GM12878 (cell line): ENCODE results near the gene VTA1. TPM values are rescaled to one million over a fixed set of nuclear protein-coding genes. Genes with fewer than 3 reads are reported as not detected.

Experiments
- ATAC-seq: fragments of 200-7000 bp; cut with Tn5 transposase; 3 replicates; pipeline ENCODE4 v1.9.1; 2020; ENCODE audit warnings: mild to moderate bottlenecking, moderate library complexity
- BruUV-seq: library from RNA; stranded (reverse); fragments of 400-500 nt; replicated peaks from 2 replicates; lab custom pipeline; 2021; lab: Mats Ljungman, UMichigan
- CTCF ChIA-PET: fragments of 300-600 bp; sonication (Branson Sonifier 250); formaldehyde crosslinking; extraction: SDS; loops from one replicate; lab custom pipeline; 2021; ENCODE audit warnings: inconsistent platforms; lab: Yijun Ruan, JAX
- POLR2A ChIA-PET: fragments of 350-600 bp; formaldehyde crosslinking; extraction: SDS; loops from one replicate; lab custom pipeline; 2021; ENCODE audit warnings: inconsistent platforms; lab: Charles Lee
- RAD21 ChIA-PET: fragments of 300-600 bp; sonication (Branson Sonifier 250); formaldehyde crosslinking; loops from one replicate; lab custom pipeline; 2023; ENCODE audit warnings: antibody characterized with exemption; ENCODE audit not compliant: unreplicated experiment; lab: Charles Lee
- SMC1A ChIA-PET: fragments of 300-600 bp; sonication (Branson Sonifier 250); formaldehyde crosslinking; loops from one replicate; lab custom pipeline; 2023; ENCODE audit not compliant: unreplicated experiment, uncharacterized antibody; lab: Charles Lee
- DNase-seq: peaks from one replicate; pipeline ENCODE4 v3.0.0-alpha.2; 2011; ENCODE audit warnings: low read depth, low spot score
- FAIRE-seq: peaks from 3 replicates; lab custom pipeline; 2011; peaks lifted over from hg19 to GRCh38; lab: Jason Lieb, UNC
- H2AFZ ChIP-seq: 2 replicates; pipeline ENCODE4 v1.6.0; 2011; ENCODE audit warnings: low read depth, low read length, control low read depth; ENCODE audit not compliant: control insufficient read depth
- H3K27ac ChIP-seq: 2 replicates; pipeline ENCODE4 v1.5.1; 2011; ENCODE audit warnings: control low read depth; ENCODE audit not compliant: control insufficient read depth, insufficient read depth
- H3K27me3 ChIP-seq, 2 experiments: replicated peaks in 1 of 2; 2 replicates each; pipeline versions ENCODE4 v1.6.0 to v1.6.1; 2011; ENCODE audit warnings: low read length in 1 of 2; ENCODE audit not compliant: control insufficient read depth in 2 of 2, insufficient read depth in 2 of 2
- H3K36me3 ChIP-seq, 2 experiments: 2 replicates each; pipeline ENCODE4 v1.5.1; 2011; ENCODE audit warnings: low read length in 1 of 2; ENCODE audit not compliant: control insufficient read depth in 2 of 2, insufficient read depth in 2 of 2
- H3K4me1 ChIP-seq: 2 replicates; pipeline ENCODE4 v1.6.1; 2011; ENCODE audit warnings: mild to moderate bottlenecking, low read length, moderate library complexity, mixed read lengths; ENCODE audit not compliant: control insufficient read depth, insufficient read depth
- H3K4me2 ChIP-seq: 2 replicates; pipeline ENCODE4 v1.6.0; 2011; ENCODE audit warnings: control low read depth; ENCODE audit not compliant: control insufficient read depth, insufficient read depth
- H3K4me3 ChIP-seq: fragments of 200-600 bp; sonication (generic); 2 replicates; pipeline ENCODE4 v1.5.1; 2016
- H3K79me2 ChIP-seq: 2 replicates; pipeline ENCODE4 v1.6.0; 2011; ENCODE audit warnings: low read length; ENCODE audit not compliant: control insufficient read depth, insufficient read depth
- H3K9ac ChIP-seq: 2 replicates; pipeline ENCODE4 v1.8.0; 2011; ENCODE audit warnings: low read length, control low read depth, mixed read lengths; ENCODE audit not compliant: control insufficient read depth, insufficient read depth
- H3K9me3 ChIP-seq: replicated peaks from 3 replicates; pipeline ENCODE4 v1.5.1; 2011; ENCODE audit warnings: mild to moderate bottlenecking, low read length; ENCODE audit not compliant: control insufficient read depth, insufficient read depth
- H4K20me1 ChIP-seq: 2 replicates; pipeline ENCODE4 v1.6.0; 2011; ENCODE audit not compliant: control insufficient read depth, insufficient read depth
- BHLHE40 ChIP-seq, 2 experiments: fragments of 450-650 bp in 1 of 2; IDR thresholded peaks; 2 replicates each; pipeline ENCODE4 v1.6.1; 2011 to 2017; ENCODE audit warnings: low read depth in 2 of 2, borderline replicate concordance in 1 of 2, improper control_type of control experiment in 1 of 2, low read length in 1 of 2, mild to moderate bottlenecking in 1 of 2
- BRCA1 ChIP-seq: IDR thresholded peaks from 2 replicates; pipeline ENCODE4 v1.6.1; 2011; ENCODE audit warnings: low read depth, low read length, improper control_type of control experiment
- CBX5 ChIP-seq: sonication (generic); IDR thresholded peaks from 2 replicates; pipeline ENCODE4 v1.6.1; 2016; ENCODE audit warnings: low read depth, moderate library complexity, mild to moderate bottlenecking, inconsistent platforms
- HDAC2 ChIP-seq: fragments of 200-600 bp; sonication (generic); IDR thresholded peaks from 2 replicates; pipeline ENCODE4 v1.6.1; 2017
- HDAC6 ChIP-seq: fragments of 200-600 bp; sonication (generic); IDR thresholded peaks from one replicate; pipeline ENCODE4 v1.8.0; 2017; ENCODE audit warnings: antibody characterized with exemption; ENCODE audit not compliant: unreplicated experiment
- KDM1A ChIP-seq: fragments of 200-600 bp; sonication (generic); IDR thresholded peaks from 2 replicates; pipeline ENCODE4 v1.6.1; 2016; ENCODE audit warnings: borderline replicate concordance
- MXI1 ChIP-seq: fragments of 150-350 bp; IDR thresholded peaks from 2 replicates; pipeline ENCODE4 v1.6.1; 2011; ENCODE audit warnings: low read depth, mild to moderate bottlenecking, inconsistent platforms, low read length, improper control_type of control experiment
- MYC ChIP-seq: IDR thresholded peaks from 2 replicates; pipeline ENCODE4 v1.6.1; 2011; ENCODE audit warnings: mild to moderate bottlenecking, low read length, moderate library complexity, inconsistent platforms; ENCODE audit not compliant: insufficient read depth, insufficient replicate concordance, insufficient read length, severe bottlenecking
- NR2C2 ChIP-seq: IDR thresholded peaks from 2 replicates; pipeline ENCODE4 v1.6.1; 2011; ENCODE audit warnings: borderline replicate concordance, low read depth; ENCODE audit not compliant: control insufficient read depth, insufficient read length
- PAX5 ChIP-seq: IDR thresholded peaks from 2 replicates; pipeline ENCODE4 v1.6.1; 2011; ENCODE audit warnings: low read depth, low read length, borderline replicate concordance
- RAD21 ChIP-seq: IDR thresholded peaks from 2 replicates; pipeline ENCODE4 v1.6.1; 2011; ENCODE audit warnings: mild to moderate bottlenecking, low read depth, low read length, moderate library complexity; ENCODE audit not compliant: insufficient read depth
- SMC3 ChIP-seq: IDR thresholded peaks from 2 replicates; pipeline ENCODE4 v1.6.1; 2011; ENCODE audit warnings: low read length, improper control_type of control experiment, borderline replicate concordance
- TARDBP ChIP-seq: IDR thresholded peaks from 2 replicates; pipeline ENCODE4 v1.6.1; 2016; ENCODE audit warnings: borderline replicate concordance
- ZZZ3 ChIP-seq: IDR thresholded peaks from 2 replicates; pipeline ENCODE4 v1.6.1; 2011; ENCODE audit warnings: low read depth; ENCODE audit not compliant: control insufficient read depth, insufficient read length
- WGBS: methylation state at CpG from one replicate; pipeline ENCODE4 v1.1.6; 2016; ENCODE audit warnings: low lambda C conversion rate; ENCODE audit not compliant: insufficient replicate concordance, insufficient coverage; ENCODE audit errors: missing lambda C conversion rate; 5-methylcytosine and 5-hydroxymethylcytosine counted together
- in situ Hi-C: fragments of 300-500 bp; cut with MboI; formaldehyde crosslinking; loops from 9 replicates; pipeline ENCODE4 v1.14.3; 2018; ENCODE audit warnings: mixed read lengths
- intact Hi-C: fragments of 100-400 bp; cut with micrococcal nuclease; formaldehyde crosslinking; loops from one replicate; pipeline ENCODE4 v1.14.2; 2022; ENCODE audit not compliant: unreplicated experiment
- polyA plus RNA-seq, 11 experiments: library from polyadenylated mRNA; depleted of rRNA in 4 of 11; unstranded in 6 of 11; stranded (reverse) in 5 of 11; fragments of >200 nt; fragmentation: Nextera tagmentation in 4 of 11; fragmentation: Illumina TruSeq in 1 of 11; extraction: Ambion mirVana in 4 of 11; extraction: Trizol in 1 of 11; gene quantifications; 1 replicate in 1 of 11; 2 replicates in 10 of 11; pipeline versions ENCODE4 v1.2.1 to v1.2.3, GENCODE V29; 2011 to 2016; ENCODE audit warnings: inconsistent platforms in 2 of 11, missing spikeins in 2 of 11, low read depth in 1 of 11
- total RNA-seq, 4 experiments: library from RNA; depleted of rRNA in 3 of 4; stranded (reverse); fragments of >200 nt in 3 of 4; fragmentation: Illumina TruSeq in 1 of 4; extraction: Trizol in 1 of 4; gene quantifications; 2 replicates each; pipeline versions ENCODE4 v1.2.1 to v1.2.3, GENCODE V29; 2013 to 2021
- TF ChIP-seq, protein P1 (sequence below): IDR thresholded peaks from 2 replicates; pipeline ENCODE4 v1.6.1; 2011; ENCODE audit warnings: mild to moderate bottlenecking, low read depth, low read length, moderate library complexity; ENCODE audit not compliant: insufficient replicate concordance
- TF ChIP-seq, protein P2 (sequence below): IDR thresholded peaks from 2 replicates; pipeline ENCODE4 v1.6.1; 2011; ENCODE audit warnings: borderline replicate concordance, low read depth, mild to moderate bottlenecking, moderate library complexity, low read length; ENCODE audit not compliant: insufficient read depth, poor library complexity, severe bottlenecking

Gene VTA1
- total and polyA plus RNA-seq, 10 of the 15 experiments (the other 5 are each of a cell fraction or from before 2014, with no cell fraction given), result 48.3 to 126 (median 90.7) TPM

DNA sequence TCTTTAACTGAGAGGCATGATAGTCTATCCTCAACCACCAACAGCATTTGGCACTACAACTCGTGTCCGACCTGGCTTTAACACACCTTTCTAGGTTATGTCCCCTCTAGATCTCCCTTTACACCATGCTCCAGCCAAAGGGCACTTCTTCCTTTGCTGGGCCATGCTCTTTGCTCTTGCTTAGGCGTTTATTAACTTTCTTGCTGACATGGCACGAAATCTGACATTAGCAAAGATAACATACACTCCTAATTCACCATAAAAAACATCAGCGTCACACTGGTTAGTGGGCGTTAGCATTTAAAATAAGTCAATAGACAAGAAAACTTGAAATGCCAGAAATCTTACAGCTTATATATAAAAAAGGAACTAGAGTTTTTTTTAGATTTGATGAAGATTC lies 107.5 kb downstream of the VTA1 start:
- ChIA-PET CTCF (no interaction called here), POLR2A (no interaction called here), SMC1A (interaction anchor here (0.9 to 1.9 kb wide), 2 partner anchors 9 to 12 kb away, joined by 3 to 4 read pairs; no protein-coding TSS in a partner anchor), RAD21 (no interaction called here)
- Histone ChIP-seq H3K27me3 (no peaks in the 10 kb centered on the region), H3K36me3 (no peaks in the 10 kb centered on the region), H4K20me1 (no peaks in the 10 kb centered on the region), H3K4me3 (no peak overlapping the region), H2AFZ (no peak overlapping the region), H3K79me2 (no peaks in the 10 kb centered on the region), H3K4me2 (no peak overlapping the region), H3K9me3 (no peaks in the 10 kb centered on the region), H3K4me1 (no peaks in the 10 kb centered on the region), H3K27ac (no peak overlapping the region), H3K9ac (no peak overlapping the region)
- no peak for FAIRE-seq
- in situ Hi-C loops, result no loop called here
- DNase-seq, result no peak
- no peak for ATAC-seq
- TF ChIP-seq HDAC2, result no peak
- 46% methylated on average over 6 of the region's 6 CpGs for WGBS
- no TSS peak for BruUV-seq
- intact Hi-C loops, result no loop called here

DNA sequence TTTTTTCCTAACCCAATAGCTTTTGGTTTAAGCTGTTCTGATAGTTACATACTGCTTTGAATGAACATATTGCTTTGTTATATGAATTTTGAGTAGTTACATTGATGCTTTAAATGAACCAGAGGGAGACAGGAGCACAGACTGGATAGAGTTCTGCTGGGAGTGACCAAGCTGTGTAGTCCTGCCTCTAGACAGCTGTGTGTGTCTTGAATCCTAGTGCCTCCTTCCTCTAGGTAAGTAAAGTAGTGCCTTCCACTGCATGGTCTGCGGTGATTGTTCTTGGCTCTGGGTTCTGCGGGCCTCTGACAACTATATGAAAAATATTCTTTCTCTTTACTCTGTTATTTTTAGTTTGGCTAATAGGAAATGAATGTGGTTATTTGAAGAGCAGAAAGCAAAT lies 108.7 kb downstream of the VTA1 start:
- Histone ChIP-seq H3K4me1 (no peaks in the 10 kb centered on the region), H3K4me3 (no peak overlapping the region), H3K4me2 (no peak overlapping the region), H3K79me2 (no peaks in the 10 kb centered on the region), H3K36me3 (no peaks in the 10 kb centered on the region), H3K27ac (no peak overlapping the region), H2AFZ (no peak overlapping the region), H3K9ac (no peak overlapping the region), H4K20me1 (no peaks in the 10 kb centered on the region), H3K27me3 (no peaks in the 10 kb centered on the region), H3K9me3 (no peaks in the 10 kb centered on the region)
- no peak for FAIRE-seq
- ChIA-PET RAD21 (no interaction called here), POLR2A (no interaction called here), CTCF (interaction anchor here (0.9 kb wide), 1 partner anchor 48 kb away, joined by 4 read pairs; no protein-coding TSS in a partner anchor), SMC1A (interaction anchor here (1.9 kb wide), 1 partner anchor 13 kb away, joined by 4 read pairs; no protein-coding TSS in a partner anchor)
- DNase-seq, result no peak
- no TSS peak for BruUV-seq
- in situ Hi-C loops (no loop called here), intact Hi-C loops (no loop called here)
- ATAC-seq, result no peak
- 22% methylated on average over 2 of the region's 2 CpGs for WGBS
- TF ChIP-seq, protein P1, sequence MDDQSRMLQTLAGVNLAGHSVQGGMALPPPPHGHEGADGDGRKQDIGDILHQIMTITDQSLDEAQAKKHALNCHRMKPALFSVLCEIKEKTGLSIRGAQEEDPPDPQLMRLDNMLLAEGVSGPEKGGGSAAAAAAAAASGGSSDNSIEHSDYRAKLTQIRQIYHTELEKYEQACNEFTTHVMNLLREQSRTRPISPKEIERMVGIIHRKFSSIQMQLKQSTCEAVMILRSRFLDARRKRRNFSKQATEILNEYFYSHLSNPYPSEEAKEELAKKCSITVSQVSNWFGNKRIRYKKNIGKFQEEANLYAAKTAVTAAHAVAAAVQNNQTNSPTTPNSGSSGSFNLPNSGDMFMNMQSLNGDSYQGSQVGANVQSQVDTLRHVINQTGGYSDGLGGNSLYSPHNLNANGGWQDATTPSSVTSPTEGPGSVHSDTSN, result no peak
- TF ChIP-seq ZZZ3 (no peak), CBX5 (no peak), PAX5 (no peak), BRCA1 (no peak), SMC3 (no peak), RAD21 (no peak), NR2C2 (no peak), HDAC6 (no peak), TARDBP (no peak), MYC (no peak), KDM1A (no peak), MXI1 (no peak), BHLHE40 (IDR thresholded peaks at IDR 0.05; ENCODE audit: borderline replicate concordance in 1 of 2, low read depth in 2 of 2, low read length in 1 of 2) (no peak), HDAC2 (no peak)
- TF ChIP-seq, protein P2, sequence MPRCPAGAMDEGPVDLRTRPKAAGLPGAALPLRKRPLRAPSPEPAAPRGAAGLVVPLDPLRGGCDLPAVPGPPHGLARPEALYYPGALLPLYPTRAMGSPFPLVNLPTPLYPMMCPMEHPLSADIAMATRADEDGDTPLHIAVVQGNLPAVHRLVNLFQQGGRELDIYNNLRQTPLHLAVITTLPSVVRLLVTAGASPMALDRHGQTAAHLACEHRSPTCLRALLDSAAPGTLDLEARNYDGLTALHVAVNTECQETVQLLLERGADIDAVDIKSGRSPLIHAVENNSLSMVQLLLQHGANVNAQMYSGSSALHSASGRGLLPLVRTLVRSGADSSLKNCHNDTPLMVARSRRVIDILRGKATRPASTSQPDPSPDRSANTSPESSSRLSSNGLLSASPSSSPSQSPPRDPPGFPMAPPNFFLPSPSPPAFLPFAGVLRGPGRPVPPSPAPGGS, result no peak
